NCI-H524 treated with DMSO at 0.1 percent for 48 hours (cell line): ENCODE results near the gene RDH12.
"Not testable (repeated sequence)": the region's sequence is repeated elsewhere in the genome, so short reads cannot be mapped to it uniquely, and the experiment has no call there.

Experiments
- DNase-seq: peaks from one replicate; lab custom pipeline; 2025; lab: John Stamatoyannopoulos, UW

RDH12 gene

GRCh38 chr14:67705211-67705610 is 3.5 kb downstream of the RDH12 start:
- DNase-seq, result no peak

- not testable (repeated sequence) for DNase-seq
These were observed 7.7 kb downstream of the RDH12 start for GRCh38 chr14:67709346-67709745.

GRCh38 chr14:67709796-67710195 is 8.1 kb downstream of the RDH12 start:
- DNase-seq, result not testable (repeated sequence)

GRCh38 chr14:67710209-67710608 is 8.5 kb downstream of the RDH12 start:
- DNase-seq, result no peak

- no peak for DNase-seq
These were observed 15.4 kb downstream of the RDH12 start for GRCh38 chr14:67717048-67717447.

GRCh38 chr14:67718265-67718664 is 16.6 kb downstream of the RDH12 start:
- no peak for DNase-seq

GRCh38 chr14:67719385-67719784 is 17.7 kb downstream of the RDH12 start:
- DNase-seq, result not testable (repeated sequence)

- DNase-seq, result no peak
These were observed 18.2 kb downstream of the RDH12 start for GRCh38 chr14:67719866-67720265.

- no peak for DNase-seq
These were observed 20.2 kb downstream of the RDH12 start for GRCh38 chr14:67721875-67722274.

- peak; percentile 17 for DNase-seq
These were observed 20.6 kb downstream of the RDH12 start for GRCh38 chr14:67722293-67722692.

- no peak for DNase-seq
These were observed 23.5 kb downstream of the RDH12 start for GRCh38 chr14:67725171-67725570.

- DNase-seq, result no peak
These were observed 25.7 kb downstream of the RDH12 start for GRCh38 chr14:67727361-67727760.

GRCh38 chr14:67728258-67728657 is 26.6 kb downstream of the RDH12 start:
- no peak for DNase-seq

GRCh38 chr14:67729072-67729885 is 27.6 kb downstream of the RDH12 start:
- no peak for DNase-seq

GRCh38 chr14:67733616-67734015 is 31.9 kb downstream of the RDH12 start:
- DNase-seq, result no peak

GRCh38 chr14:67734675-67735074 is 33.0 kb downstream of the RDH12 start:
- DNase-seq, result no peak

- DNase-seq, result no peak
These were observed 33.9 kb downstream of the RDH12 start for GRCh38 chr14:67735336-67736147.

- no peak for DNase-seq
These were observed 35.1 kb downstream of the RDH12 start for GRCh38 chr14:67736771-67737170.

- no peak for DNase-seq
These were observed 37.2 kb downstream of the RDH12 start for GRCh38 chr14:67738740-67739504.

GRCh38 chr14:67744046-67744445 is 42.4 kb downstream of the RDH12 start:
- DNase-seq, result no peak

GRCh38 chr14:67746927-67747326 is 45.2 kb downstream of the RDH12 start:
- DNase-seq, result no peak

- DNase-seq, result no peak
These were observed 46.6 kb downstream of the RDH12 start for GRCh38 chr14:67748312-67748711.
